Measurements from ENCODE around the gene CYTH2.
A peak's percentile ranks its signal among the peaks of the same experiment; 100 is the strongest.
"Not testable (repeated sequence)": the region's sequence is repeated elsewhere in the genome, so short reads cannot be mapped to it uniquely, and the experiment has no call there.

Gene CYTH2

DNA sequence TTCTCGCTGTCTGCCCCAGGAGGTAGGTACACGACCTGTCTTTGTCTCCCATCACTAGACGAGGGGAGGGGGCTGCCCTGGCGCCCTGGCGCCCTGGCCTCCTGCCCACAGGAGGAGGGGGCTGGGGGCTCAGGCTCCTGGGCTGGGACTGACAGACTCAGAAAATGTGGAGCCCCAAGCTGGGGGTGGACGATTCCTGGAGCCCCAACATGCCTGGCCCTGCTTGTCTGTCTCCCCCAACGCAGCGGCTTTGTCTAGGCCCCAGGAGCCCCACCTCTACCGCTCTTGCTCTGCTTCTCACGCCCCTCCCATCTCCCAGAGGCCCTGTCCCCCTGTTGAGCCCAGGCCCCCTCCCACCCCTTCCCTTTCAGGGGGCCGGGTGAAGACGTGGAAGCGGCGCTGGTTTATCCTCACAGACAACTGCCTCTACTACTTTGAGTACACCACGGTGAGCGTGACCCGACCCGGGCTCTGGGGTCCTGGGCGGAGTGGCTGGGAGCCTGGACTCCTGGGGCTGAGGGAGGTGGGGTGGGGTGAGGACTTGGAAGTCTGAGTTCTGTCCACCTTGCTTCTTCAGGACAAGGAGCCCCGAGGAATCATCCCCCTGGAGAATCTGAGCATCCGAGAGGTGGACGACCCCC, 8.6 kb downstream of the CYTH2 start:
- no peak for DNase-seq (ENCODE audit: low read depth)

DNA sequence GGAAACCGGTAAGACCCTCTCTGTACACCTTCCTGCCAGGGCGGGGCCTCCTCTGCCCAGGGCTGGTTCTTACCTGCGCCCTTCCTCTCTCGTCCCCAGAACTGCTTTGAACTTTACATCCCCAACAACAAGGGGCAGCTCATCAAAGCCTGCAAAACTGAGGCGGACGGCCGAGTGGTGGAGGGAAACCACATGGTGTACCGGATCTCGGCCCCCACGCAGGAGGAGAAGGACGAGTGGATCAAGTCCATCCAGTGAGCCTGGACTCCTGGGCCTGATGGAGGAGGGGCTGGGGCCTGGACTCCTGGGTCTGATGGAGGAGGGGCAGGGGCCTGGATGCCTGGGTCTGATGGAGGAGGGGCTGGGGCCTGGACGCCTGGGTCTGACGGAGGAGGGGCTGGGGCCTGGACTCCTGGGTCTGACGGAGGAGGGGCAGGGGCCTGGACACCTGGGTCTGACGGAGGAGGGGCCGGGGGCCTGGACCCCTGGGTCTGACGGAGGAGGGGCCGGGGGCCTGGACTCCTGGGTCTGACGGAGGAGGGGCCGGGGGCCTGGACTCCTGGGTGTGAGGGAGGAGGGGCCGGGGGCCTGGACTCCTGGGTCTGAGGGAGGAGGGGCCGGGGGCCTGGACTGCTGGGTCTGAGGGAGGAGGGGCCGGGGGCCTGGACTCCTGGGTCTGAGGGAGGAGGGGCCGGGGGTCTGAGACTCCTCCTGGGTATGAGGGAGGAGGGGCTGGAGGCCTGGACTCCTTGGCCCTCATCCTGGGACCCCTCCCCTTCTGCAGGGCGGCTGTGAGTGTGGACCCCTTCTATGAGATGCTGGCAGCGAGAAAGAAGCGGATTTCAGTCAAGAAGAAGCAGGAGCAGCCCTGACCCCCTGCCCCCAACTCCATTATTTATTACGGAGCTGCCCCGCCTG, 9.4 kb downstream of the CYTH2 start:
- no peak for DNase-seq (ENCODE audit: low read depth)

DNA sequence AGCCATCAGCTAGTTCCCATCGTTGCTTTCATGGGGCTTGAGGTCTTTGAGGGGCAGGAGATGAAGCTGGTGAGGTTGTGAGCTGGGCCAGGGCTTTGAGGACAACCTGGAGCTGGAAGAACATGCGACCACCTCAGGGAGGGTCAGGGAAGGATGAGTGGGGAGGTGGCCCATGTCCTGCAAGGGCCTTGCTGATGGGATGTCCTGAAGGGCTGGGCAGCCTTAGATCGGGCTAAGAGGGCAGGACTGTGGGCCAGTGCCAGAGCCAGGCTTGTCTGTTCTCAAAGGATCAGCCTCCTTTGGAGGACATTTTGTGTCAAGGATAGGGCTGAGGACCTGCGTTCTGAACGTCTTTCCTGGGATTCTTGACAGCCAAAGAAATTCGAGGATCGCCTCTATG, 10.5 kb downstream of the CYTH2 start:
- no peak for DNase-seq (ENCODE audit: low read depth)

DNA sequence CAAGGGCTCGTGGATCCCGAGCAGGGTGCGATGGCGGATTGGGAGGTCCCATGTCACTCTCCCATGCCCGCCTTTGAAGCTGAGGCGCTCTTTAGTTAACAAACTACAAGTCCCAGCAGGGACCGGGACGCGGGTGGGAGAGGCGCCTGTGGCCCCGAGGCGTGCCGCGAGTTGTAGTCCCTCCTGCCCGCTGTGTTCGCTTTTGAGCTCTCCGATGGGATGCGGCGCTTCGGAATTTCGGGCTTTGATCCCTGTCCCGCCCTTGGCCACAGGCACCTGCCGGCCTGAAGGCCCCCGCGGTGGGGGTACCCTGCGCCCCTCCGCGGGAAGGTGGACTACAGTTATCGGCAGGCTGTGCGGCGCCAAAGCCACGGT, 11.0 kb downstream of the CYTH2 start:
- DNase-seq (ENCODE audit: low read depth) = no peak

DNA sequence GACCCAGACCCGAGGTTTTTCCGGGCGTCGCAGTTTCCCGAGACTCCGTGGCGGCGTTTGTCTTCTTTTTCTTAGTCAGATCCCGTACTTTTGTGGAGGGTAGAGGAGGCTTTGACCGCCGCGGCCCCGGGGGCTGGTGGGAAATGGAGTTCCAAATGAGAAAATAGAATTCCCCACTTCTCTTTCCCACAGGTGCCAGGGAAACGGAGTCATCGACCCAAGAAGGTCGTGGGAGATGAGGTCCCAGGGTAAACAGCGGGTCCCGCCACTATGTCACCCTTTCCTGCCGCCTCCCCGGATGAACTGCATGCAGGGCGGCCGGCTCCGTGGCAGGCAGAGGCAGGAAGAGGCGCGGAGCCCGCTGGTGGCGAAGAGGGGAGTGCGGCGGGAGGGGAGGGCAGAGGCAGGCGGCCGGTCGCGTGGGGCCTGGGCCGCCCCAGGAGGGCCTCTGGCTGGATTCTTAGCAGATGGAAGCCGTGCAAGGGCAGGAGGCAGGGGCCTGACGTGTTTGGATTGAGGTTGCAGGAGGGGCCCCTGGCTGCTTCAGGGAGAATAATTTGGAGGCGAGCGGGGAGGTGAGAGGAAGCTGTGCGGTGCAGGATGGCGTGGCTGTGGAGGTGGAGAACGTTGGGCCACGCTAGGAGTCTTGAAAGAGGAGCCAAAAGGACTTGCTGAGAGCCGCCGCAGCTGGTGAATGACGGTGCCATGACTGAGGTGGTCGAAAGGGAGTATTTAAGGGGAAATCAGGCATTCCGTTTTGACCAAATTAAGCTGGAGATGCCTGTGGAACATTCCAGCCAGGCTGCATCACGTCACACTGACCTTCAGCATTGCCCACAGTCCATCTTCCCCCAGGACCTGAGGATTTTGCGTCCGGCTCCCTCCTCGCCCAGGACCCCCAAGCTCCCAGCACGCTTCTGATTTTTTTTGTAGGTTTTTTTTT, 11.7 kb downstream of the CYTH2 start:
- peak; percentile 52 for DNase-seq (ENCODE audit: low read depth)

DNA sequence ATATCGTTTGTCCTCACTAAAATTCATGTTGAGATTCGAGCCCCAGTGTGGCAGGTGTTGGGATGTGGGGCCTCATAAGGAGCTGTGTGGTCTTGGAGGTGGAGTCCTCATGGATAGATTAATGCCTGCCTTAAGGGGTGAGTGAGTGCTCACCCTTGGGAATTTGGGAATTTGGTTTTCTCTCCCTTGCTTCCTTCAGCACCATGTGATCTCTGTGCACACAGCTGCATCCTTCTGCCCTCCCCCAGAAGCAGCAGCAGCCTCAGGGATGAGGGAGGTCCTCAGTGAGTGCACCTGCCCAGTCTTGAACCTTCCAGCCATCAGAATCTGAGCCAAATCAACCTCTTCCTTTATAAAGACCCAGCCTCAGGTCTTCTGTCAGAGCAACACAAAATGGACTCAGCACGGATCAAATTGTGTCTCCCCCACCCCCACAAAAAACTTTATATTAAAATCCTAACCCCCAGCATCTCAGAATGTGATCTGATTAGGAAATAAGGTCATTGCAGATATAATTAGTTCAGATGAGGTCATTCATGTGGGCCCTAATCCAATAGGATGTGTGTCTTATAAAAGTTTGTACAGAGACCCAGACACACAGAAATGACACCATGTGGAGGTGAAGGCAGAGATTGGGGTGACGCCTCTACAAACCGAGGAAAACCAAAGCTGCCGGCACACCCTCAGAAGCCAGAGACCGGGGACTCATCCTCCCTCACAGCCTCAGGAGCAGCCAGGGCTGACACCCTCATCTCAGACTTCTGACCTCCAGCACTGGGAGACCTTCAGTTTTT, 12.9 kb downstream of the CYTH2 start:
- no peak for DNase-seq (ENCODE audit: low read depth)

DNA sequence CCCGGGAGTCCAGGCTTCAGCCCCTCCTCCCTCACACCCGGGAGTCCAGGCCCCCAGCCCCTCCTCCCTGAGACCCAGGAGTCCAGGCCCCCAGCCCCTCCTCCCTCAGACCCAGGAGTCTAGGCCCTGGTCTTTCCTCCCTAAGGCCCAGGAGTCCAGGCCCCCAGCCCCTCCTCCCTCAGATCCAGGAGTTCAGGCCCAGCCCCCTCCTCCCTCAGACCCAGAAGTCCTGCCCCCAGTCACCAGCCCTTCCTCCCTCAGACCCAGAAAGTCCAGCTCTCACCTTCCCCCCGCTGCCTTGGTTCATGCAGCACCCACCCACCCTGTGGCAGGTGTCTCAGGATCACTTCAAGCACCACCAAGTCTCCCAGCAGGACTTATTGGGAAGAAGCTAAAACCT, 14.1 kb downstream of the CYTH2 start:
- DNase-seq (ENCODE audit: low read depth) = no peak

DNA sequence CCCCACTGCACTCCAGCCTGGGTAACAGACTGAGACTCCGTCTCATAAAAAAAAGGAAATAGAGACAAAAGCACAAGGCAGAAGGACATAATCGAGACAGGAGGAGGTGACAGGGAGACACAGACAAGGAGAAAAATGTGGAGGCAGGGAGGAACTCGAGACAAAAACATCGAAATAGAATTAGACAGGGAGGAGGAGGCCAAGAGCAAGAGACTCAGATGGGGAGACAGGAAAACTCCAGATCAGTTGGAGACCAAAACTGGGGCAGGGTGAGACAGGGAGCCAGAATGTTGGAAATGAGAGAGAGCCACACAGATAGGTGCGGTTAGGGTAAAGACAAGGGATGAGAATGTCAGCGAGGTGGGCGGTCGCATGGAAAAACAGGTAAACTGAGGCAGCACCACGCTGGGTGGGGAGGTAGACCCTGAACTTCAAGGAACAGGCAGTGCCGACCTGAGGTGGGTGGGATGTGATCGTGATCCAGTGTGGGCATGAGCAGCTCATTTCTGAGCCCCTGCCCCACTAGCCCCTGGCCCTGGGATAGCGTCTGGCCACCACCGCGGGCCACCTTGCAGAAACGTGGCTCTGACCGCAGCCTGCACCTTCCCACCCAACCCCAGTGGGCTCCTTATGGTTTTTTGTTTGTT, 15.2 kb downstream of the CYTH2 start:
- DNase-seq (ENCODE audit: low read depth) = no peak

DNA sequence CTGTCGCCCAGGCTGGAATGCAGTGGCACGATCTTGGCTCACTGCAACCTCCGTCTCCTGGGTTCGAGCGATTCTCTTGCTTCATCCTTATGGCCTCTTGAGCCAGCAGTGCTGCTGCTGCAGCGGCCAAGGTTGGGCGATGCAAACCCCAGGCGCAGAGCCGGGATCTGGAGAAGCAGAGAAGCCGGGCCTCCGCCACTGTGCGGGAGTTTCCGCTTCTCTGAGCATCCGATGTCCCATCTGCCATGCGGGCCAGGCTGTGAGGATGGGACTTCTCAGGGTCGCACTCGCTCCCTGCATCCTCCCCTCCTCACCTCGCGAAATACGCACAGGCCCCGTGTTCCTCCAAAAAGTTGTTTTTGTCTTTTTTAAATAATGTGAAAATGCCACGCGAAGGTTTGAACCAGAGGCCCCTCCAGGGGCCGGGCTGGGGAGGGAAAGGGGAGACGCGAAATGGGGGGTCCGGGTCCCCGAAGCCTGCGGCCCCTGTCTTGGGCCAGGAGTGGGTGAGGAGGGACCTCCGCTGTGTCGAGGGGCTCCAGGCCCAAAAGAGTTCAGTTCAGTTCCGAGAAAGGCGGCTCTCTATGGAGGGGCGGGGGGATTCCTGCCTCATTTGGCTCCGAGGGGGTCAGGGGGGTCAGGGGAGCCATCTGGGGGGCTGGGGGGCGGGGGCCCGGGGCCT, 15.9 kb downstream of the CYTH2 start:
- DNase-seq (ENCODE audit: low read depth) = no peak

DNA sequence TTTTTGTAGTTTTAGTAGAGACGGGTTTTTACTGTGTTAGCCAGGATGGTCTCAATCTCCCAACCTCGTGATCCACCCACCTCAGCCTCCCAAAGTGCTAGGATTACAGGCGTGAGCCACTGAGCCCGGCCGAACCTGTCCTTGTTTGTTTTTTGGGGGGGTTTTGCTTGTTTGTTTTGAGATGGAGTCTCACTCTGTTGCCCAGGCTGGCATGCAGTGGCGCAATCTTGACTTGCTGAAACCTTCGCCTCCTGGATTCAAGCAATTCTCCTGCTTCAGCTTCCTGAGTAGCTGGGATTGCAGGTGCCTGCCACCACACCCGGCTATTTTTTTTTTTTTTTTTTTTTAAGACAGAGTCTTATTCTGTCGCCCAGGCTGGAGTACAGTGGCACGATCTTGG, 17.5 kb downstream of the CYTH2 start:
- not testable (repeated sequence) for DNase-seq (ENCODE audit: low read depth)

DNA sequence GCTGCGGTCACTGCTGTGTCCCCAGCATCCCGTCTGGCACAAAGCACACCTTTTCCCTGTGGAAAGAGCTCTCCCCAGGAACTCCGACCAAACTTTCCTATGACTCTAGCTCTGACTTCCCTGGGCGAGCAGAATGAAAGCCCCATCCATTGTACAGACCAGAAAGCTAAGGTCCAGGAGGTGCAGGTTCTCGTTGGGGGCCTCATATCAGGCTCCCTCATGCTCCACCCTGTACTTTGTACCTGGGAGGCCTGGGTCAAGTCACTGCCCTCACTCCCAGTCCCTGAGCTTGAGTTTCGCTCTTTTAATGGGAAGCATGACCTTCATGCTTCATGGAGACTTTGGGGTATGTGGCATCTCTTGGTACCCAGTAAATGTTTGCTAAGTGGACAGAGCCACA, 18.4 kb downstream of the CYTH2 start:
- no peak for DNase-seq (ENCODE audit: low read depth)

DNA sequence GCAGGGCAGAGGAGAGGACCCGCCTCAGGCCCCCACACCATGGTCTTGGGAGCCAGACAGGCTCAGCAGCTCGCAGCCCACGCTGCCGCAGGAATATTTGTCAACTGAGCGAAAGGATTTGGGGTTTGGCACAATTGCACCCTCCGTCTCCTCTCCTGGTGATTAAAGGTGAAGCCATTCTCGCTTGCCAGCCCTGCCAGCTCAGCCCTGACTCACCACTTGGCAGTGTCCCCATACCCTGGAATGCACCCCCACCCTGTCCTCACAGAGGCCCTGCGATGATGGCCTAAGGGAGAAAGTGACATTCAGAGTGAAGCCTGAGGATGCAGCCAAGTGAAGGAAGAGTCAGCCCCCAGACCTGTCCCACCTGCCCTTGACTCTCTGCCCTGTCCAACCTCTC, 18.8 kb downstream of the CYTH2 start:
- DNase-seq (ENCODE audit: low read depth) = no peak

DNA sequence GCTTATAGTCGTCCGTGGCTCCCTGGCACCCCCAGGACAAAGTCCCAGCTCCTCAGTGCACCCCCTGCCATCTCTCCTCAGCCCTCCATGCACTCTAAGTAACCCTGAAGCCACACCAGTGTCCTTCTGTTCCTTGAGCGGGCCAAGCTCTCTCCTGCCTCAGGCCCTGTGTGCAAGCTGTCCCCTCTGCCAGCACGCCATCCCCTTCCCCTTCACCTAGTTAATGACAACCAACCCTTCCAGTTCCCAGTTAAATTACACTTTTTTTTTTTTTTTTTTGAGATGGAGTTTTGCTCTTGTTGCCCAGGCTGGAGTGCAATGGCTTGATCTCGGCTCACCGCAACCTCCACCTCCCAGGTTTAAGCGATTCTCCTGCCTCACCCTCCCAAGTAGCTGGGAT, 19.3 kb downstream of the CYTH2 start:
- not testable (repeated sequence) for DNase-seq (ENCODE audit: low read depth)

DNA sequence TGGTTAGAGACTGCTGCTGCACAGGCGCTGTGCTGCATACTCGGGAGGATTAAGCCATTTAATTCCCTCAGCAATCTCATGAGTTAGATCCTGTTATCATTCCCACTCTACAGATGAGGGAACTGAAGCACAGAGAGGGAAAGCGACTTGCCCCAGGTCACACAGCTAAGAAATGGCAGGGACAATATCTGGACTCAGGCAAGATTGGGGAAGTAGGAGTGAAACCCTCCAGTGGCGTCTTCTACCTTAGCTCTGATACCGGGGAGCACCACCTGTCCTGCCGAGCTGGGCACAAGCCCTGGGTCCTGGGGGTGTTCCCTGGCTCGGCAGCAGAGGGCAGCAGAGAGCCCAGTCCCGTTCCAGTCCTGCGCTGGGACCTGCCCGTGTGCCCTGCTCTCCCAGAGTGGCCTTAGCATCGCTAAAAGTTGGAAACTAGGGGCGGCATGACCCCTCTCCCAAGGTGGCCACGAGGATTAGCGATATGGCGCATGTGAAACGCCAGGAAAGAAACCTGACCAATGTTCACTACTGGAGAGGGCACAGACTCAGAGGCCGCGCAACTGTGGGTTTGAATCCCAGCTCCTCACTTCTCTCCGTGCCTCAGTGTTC, 20.5 kb downstream of the CYTH2 start:
- DNase-seq (ENCODE audit: low read depth) = peak; percentile 66

DNA sequence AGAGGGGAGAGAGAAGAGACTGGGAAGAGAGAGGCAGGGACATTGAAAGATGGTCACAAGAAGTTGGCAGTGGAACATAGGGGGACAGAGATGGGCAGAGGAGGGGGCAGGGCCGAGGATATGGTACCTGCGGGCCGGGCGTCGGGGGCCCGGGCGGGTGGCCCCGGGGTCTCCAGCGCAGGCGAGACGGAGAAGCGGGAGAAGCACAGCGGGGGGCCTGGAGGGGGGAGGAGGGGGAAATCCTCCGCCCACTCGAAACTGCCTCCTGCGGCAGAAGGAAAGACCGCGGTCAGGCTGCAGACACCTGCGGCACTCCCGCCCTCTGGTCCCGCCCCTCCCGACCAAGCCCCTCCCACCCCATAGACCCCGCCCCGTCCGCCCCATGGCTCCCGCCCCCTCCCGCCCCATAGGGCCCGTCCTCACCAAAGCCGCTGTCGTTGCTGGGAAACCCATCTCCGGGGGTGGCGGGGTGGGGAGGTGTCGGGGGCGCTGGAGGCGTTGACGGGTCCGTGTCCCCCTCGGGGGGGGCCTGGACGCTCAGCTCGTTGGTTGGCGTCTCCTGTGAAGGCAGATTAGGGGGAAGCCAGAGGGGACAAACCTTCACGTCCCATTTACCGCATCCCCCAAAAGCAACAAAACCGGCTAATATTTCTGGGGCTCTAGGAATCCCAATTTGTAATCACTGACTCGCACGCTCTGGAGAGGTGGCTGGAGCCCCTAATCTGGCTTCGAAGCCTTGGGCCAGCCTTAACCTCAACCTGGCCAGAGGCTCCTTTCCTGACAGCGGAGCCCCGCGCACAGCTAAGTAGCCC, 22.0 kb downstream of the CYTH2 start:
- DNase-seq (ENCODE audit: low read depth) = peak; percentile 33

DNA sequence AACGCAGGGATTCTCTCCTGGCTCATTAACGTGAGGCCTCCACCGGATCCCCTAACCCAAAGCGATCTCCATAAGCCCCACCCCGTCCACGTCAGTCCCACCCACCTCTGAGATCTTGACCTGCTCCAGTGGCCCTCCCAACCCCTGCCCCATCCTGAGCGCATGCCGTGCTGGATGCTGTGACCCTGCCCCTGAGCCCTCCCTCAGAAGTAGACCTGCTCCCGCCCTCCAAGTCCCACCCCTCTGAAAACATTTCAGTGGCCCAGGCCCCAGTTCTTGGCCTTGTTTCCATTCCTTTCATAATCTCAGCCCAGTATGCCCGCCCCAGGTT, 22.6 kb downstream of the CYTH2 start:
- DNase-seq (ENCODE audit: low read depth) = no peak

DNA sequence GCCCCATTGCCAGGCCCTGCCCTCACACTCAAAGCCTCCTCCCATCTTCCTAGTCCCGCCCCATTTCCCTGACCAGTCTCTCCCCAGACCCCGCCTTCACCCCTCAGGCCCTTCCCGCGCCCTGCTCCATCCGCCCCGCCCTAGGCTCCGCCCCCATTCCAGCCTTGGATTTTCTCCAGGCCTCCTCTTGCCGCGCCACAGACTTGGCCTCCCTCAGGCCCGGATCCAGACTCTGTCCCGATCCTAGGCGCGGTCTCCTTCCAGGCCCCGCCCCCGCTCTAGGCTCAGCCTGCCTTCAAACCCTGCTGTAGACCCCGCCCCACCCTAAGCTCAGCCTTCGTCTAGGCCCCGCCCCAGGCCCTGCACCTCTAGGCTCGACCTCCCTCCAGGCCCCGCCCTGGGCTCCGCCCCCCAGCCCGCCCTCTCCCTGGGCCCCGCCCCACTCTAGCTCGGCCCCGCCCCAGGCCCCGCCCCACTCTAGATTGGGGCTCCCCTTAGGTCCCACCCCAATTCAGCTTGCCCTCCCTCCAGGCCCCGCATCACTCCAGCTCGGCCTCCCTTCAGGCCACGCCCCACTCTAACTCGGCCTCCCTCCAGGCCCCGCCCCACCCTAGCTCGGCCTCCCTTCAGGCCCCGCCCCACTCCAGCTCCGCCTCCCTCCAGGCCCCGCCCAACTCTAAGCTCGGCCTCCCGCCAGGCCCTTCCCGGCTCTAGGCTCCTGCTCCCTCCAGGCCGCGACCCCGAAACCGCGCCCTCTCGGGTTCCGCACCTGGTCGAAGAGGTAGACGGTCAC, 24.0 kb downstream of the CYTH2 start:
- DNase-seq (ENCODE audit: low read depth) = peak; percentile 62

DNA sequence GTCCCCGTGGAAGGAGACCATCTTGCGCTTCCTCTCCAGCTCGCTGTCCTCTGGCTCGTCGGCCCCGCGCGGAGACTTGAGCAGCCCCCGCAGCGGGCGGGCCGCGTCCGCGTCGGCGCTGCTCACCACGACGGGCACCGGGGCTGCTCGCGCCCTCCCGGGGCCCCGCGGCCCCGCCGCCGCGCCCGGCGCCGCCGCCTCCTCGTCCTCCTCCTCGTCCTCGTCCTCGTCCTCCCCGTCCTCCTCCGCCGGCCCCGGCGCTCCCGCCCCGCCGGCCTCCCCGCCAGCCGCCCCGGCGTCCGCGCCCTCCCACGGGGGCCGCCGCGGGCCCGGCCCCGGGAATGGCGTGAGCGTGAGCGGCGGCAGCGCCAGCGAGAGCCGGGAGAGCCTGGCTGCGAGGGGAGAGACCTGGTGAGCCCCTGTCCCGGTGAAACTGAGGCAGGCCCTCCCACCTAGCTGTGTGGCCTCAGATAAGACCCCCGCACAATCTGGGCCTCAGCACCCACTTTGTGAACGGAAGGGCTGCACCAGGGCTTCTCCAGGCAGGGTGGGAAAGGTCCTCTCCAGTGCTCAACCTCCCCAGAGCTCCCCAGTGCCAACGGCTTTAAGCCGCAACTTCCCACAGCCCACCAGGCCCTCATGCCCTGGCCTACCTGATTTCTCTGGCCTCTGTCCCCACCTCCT, 24.7 kb downstream of the CYTH2 start:
- no peak for DNase-seq (ENCODE audit: low read depth)
